Ovary (tissue), 9 donors: Measurements from ENCODE around the gene MAGEA4. TPM values are rescaled to one million over a fixed set of nuclear protein-coding genes. Genes with fewer than 3 reads are reported as not detected.

Experiments used
- DNase-seq, 5 donors: peaks; one replicate each; pipeline ENCODE4 v3.0.0-alpha.2; 2019 to 2020
- H3K27ac ChIP-seq, 2 donors: fragments of 200-600 bp; one replicate each; pipeline versions ENCODE4 v1.5.1 to v1.8.0; 2019 to 2022
- H3K27me3 ChIP-seq: fragments of 200-600 bp; one replicate; pipeline ENCODE4 v1.8.0; 2022
- H3K36me3 ChIP-seq: fragments of 200-600 bp; sonication (generic); one replicate; pipeline ENCODE4 v1.5.1; 2019
- H3K4me1 ChIP-seq: one replicate; pipeline ENCODE4 v1.8.1; 2013; ENCODE audit warnings: mild to moderate bottlenecking, moderate library complexity; ENCODE audit not compliant: insufficient read depth
- H3K4me3 ChIP-seq: fragments of 200-600 bp; sonication (generic); one replicate; pipeline ENCODE4 v1.5.1; 2017
- H3K9me3 ChIP-seq, 2 donors: fragments of 200-600 bp in 1 of 2; sonication (generic) in 1 of 2; one replicate each; pipeline versions ENCODE4 v1.5.1 to v1.8.1; 2013 to 2019; ENCODE audit warnings: mild to moderate bottlenecking in 1 of 2, moderate library complexity in 1 of 2
- CTCF ChIP-seq, 3 donors: fragments of 450-650 bp in 2 of 3; fragments of 200-600 bp in 1 of 3; IDR thresholded peaks; one replicate each; pipeline versions ENCODE4 v1.5.1 to v1.8.0; 2016 to 2022; ENCODE audit warnings: antibody characterized with exemption in 3 of 3, mild to moderate bottlenecking in 1 of 3
- EP300 ChIP-seq: sonication (generic); formaldehyde crosslinking; IDR thresholded peaks from one replicate; pipeline ENCODE4 v1.6.1; 2017; ENCODE audit warnings: antibody characterized with exemption
- POLR2A ChIP-seq: fragments of 450-650 bp; IDR thresholded peaks from one replicate; pipeline ENCODE4 v1.6.1; 2017; ENCODE audit warnings: antibody characterized with exemption, mild to moderate bottlenecking, moderate library complexity
- WGBS, 3 donors: extraction: QIAGEN DNeasy Blood & Tissue Kit in 1 of 3; methylation state at CpG; one replicate each; pipeline versions ENCODE4 v1.1.5 to v1.1.7; 2013 to 2017; 5-methylcytosine and 5-hydroxymethylcytosine counted together
- intact Hi-C, 4 donors: fragments of 100-400 bp; cut with DNase I; formaldehyde crosslinking; loops; one replicate each; pipeline versions ENCODE4 v1.11.0 to v1.15.1; 2022 to 2023
- polyA plus RNA-seq, 2 donors: library from polyadenylated mRNA; stranded (reverse); fragments of 200-250 nt in 1 of 2; fragments of 350-450 nt in 1 of 2; fragmentation: Illumina TruSeq in 1 of 2; extraction: RNeasy Lipid Tissue Mini Kit (QIAGEN cat#74804) in 1 of 2; gene quantifications; one replicate each; pipeline ENCODE4 v1.2.3, GENCODE V29; 2013 to 2014
- total RNA-seq, 7 donors: library from RNA; depleted of rRNA in 2 of 7; stranded (reverse); fragments of >200 nt in 2 of 7; fragmentation: NEBNext Ultra II Directional in 3 of 7; extraction: Animal tissue kit (Norgen Biotek cat#: 25700) in 3 of 7; gene quantifications; one replicate each; pipeline versions ENCODE4 v1.1.0 to v1.2.4, GENCODE V29; 2016 to 2023
- donor health status: DM: no; HTN: no; CAD: no; lungs with moderate emphysema.
- donor health status: DM: no; HTN: no; CAD: no.
- donor health status: Bipolar disorder and iron deficiency.
- donor health status: DM: yes; HTN: yes; CAD: no.
- donor health status: DM: no; HTN: no; CAD: no.
- donor health status: DM: yes; HTN: yes; CAD: no.

MAGEA4 gene
- total and polyA plus RNA-seq, 9 donors, result not detected

- Histone ChIP-seq H3K9me3 (no peaks in the 10 kb centered on the region), H3K4me1 (no peaks in the 10 kb centered on the region), H3K36me3 (no peaks in the 10 kb centered on the region), H3K27ac (no peak overlapping the region), H3K4me3 (no peak overlapping the region), H3K27me3 (no peaks in the 10 kb centered on the region)
- WGBS, 3 donors, result 51 to 66% (median 53%) methylated on average over 5 of the region's 5 CpGs
- TF ChIP-seq POLR2A (no peak), EP300 (no peak), CTCF (IDR thresholded peaks at IDR 0.05) (no peak)
- no peak for DNase-seq
- intact Hi-C loops, result no loop called here
These were observed 15.8 kb upstream of the MAGEA4 start for GRCh38 chrX:151896734-151897474.

GRCh38 chrX:151899622-151900021, 13.1 kb upstream of the MAGEA4 start:
- Histone ChIP-seq H3K4me1 (no peaks in the 10 kb centered on the region), H3K4me3 (no peak overlapping the region), H3K9me3 (no peaks in the 10 kb centered on the region), H3K36me3 (no peaks in the 10 kb centered on the region), H3K27ac (no peak overlapping the region), H3K27me3 (no peaks in the 10 kb centered on the region)
- intact Hi-C loops, result no loop called here
- no peak for DNase-seq
- no peak for TF ChIP-seq CTCF (IDR thresholded peaks at IDR 0.05)
- no peak for TF ChIP-seq EP300
- no peak for TF ChIP-seq POLR2A
- WGBS, 3 donors, result 67 to 87% (median 74%) methylated on average over 2 of the region's 2 CpGs

GRCh38 chrX:151901826-151902225, 10.9 kb upstream of the MAGEA4 start:
- H3K27me3 ChIP-seq, result no peaks in the 10 kb centered on the region
- H3K4me1 ChIP-seq, result no peaks in the 10 kb centered on the region
- intact Hi-C loops, result no loop called here
- TF ChIP-seq POLR2A, result no peak
- TF ChIP-seq CTCF (IDR thresholded peaks at IDR 0.05), result no peak
- DNase-seq, result no peak
- 49 to 78% (median 75%) methylated on average over 1 of the region's 1 CpG for WGBS, 3 donors
- no peaks in the 10 kb centered on the region for H3K9me3 ChIP-seq
- no peak overlapping the region for H3K4me3 ChIP-seq
- H3K36me3 ChIP-seq, result no peaks in the 10 kb centered on the region
- H3K27ac ChIP-seq, result no peak overlapping the region

- intact Hi-C loops, result no loop called here
These were observed 9.7 kb upstream of the MAGEA4 start for GRCh38 chrX:151902813-151903591.

GRCh38 chrX:151904989-151905388, 7.7 kb upstream of the MAGEA4 start:
- Histone ChIP-seq H3K36me3 (no peaks in the 10 kb centered on the region), H3K4me1 (no peaks in the 10 kb centered on the region), H3K9me3 (no peaks in the 10 kb centered on the region), H3K4me3 (no peak overlapping the region), H3K27ac (no peak overlapping the region), H3K27me3 (no peaks in the 10 kb centered on the region)
- WGBS, 3 donors, result 64 to 77% (median 72%) methylated on average over 12 of the region's 12 CpGs
- no peak for TF ChIP-seq EP300
- TF ChIP-seq CTCF (IDR thresholded peaks at IDR 0.05), result no peak
- no peak for TF ChIP-seq POLR2A
- intact Hi-C loops, result no loop called here
- no peak for DNase-seq

More at GRCh38 chrX:151902813-151903591, 9.7 kb upstream of the MAGEA4 start:
- WGBS, 3 donors, result 52 to 60% (median 56%) methylated on average over 6 of the region's 6 CpGs
- Histone ChIP-seq H3K27me3 (no peaks in the 10 kb centered on the region), H3K36me3 (no peaks in the 10 kb centered on the region), H3K9me3 (no peaks in the 10 kb centered on the region), H3K4me1 (no peaks in the 10 kb centered on the region), H3K27ac (no peak overlapping the region), H3K4me3 (no peak overlapping the region)
- TF ChIP-seq POLR2A, result no peak
- no peak for DNase-seq
